Stimulated activated CD8-positive, alpha-beta memory T cell treated with anti-CD3 and anti-CD28 coated beads, Interleukin-12 subunit alpha, Interleukin-12 subunit beta, amount 100 ng/mL, for 24 hours (primary cell): ENCODE data around the gene EIF4E3.

Experiments used
- DNase-seq: peaks from one replicate; pipeline ENCODE4 v3.0.0-alpha.2; 2020; ENCODE audit errors: extremely low read depth

The EIF4E3 gene

GRCh38 chr3:71689291-71689690 lies 35.9 kb downstream of the EIF4E3 start:
- no peak for DNase-seq

- no peak for DNase-seq
Observed at GRCh38 chr3:71688121-71688520, 37.1 kb downstream of the EIF4E3 start.

- no peak for DNase-seq
Observed at GRCh38 chr3:71685686-71686085, 39.5 kb downstream of the EIF4E3 start.

GRCh38 chr3:71684757-71685386 lies 40.3 kb downstream of the EIF4E3 start:
- DNase-seq, result no peak

- no peak for DNase-seq
Observed at GRCh38 chr3:71684046-71684756, 41.0 kb downstream of the EIF4E3 start.

- no peak for DNase-seq
Observed at GRCh38 chr3:71681224-71681668, 44.0 kb downstream of the EIF4E3 start.

- no peak for DNase-seq
Observed at GRCh38 chr3:71680603-71681002, 44.6 kb downstream of the EIF4E3 start.

- DNase-seq, result no peak
Observed at GRCh38 chr3:71676931-71677330, 48.3 kb downstream of the EIF4E3 start.

GRCh38 chr3:71673486-71673885 lies 51.7 kb downstream of the EIF4E3 start:
- no peak for DNase-seq

GRCh38 chr3:71672807-71673206 lies 52.4 kb downstream of the EIF4E3 start:
- no peak for DNase-seq

- no peak for DNase-seq
Observed at GRCh38 chr3:71672340-71672739, 52.9 kb downstream of the EIF4E3 start.

GRCh38 chr3:71671216-71671845 lies 53.9 kb downstream of the EIF4E3 start:
- no peak for DNase-seq

- no peak for DNase-seq
Observed at GRCh38 chr3:71662568-71662967, 62.6 kb downstream of the EIF4E3 start.

GRCh38 chr3:71662056-71662455 lies 63.1 kb downstream of the EIF4E3 start:
- DNase-seq, result no peak

GRCh38 chr3:71659864-71660591 lies 65.2 kb downstream of the EIF4E3 start:
- DNase-seq, result no peak

- DNase-seq, result no peak
Observed at GRCh38 chr3:71657831-71658530, 67.2 kb downstream of the EIF4E3 start.

- DNase-seq, result no peak
Observed at GRCh38 chr3:71655061-71655460, 70.1 kb downstream of the EIF4E3 start.

- DNase-seq, result no peak
Observed at GRCh38 chr3:71653414-71653807, 71.8 kb downstream of the EIF4E3 start.

- DNase-seq, result no peak
Observed at GRCh38 chr3:71652781-71653413, 72.3 kb downstream of the EIF4E3 start.

- DNase-seq, result no peak
Observed at GRCh38 chr3:71651625-71652024, 73.6 kb downstream of the EIF4E3 start.

GRCh38 chr3:71650372-71650771 lies 74.8 kb downstream of the EIF4E3 start:
- no peak for DNase-seq
